Activated CD4-positive, alpha-beta T cell treated with anti-CD3 and anti-CD28 coated beads, Interleukin-2, amount 50 U/mL, for 16 hours (primary cell): ENCODE data around the gene RNF26.

Experiments used
- DNase-seq: peaks from one replicate; pipeline ENCODE4 v3.0.0-alpha.2; 2020

The RNF26 gene

GRCh38 chr11:119355091-119355843 lies 20.9 kb downstream of the RNF26 start:
- DNase-seq: no peak

GRCh38 chr11:119356349-119357031 lies 22.2 kb downstream of the RNF26 start:
- peak; percentile 70 for DNase-seq

GRCh38 chr11:119357074-119357473 lies 22.7 kb downstream of the RNF26 start:
- no peak for DNase-seq

GRCh38 chr11:119359365-119360214 lies 25.3 kb downstream of the RNF26 start:
- DNase-seq: no peak

GRCh38 chr11:119361056-119361787 lies 26.9 kb downstream of the RNF26 start:
- DNase-seq: peak; percentile 71

GRCh38 chr11:119361941-119362725 lies 27.8 kb downstream of the RNF26 start:
- DNase-seq: no peak

- no peak for DNase-seq
Measured at GRCh38 chr11:119362741-119363080, 28.4 kb downstream of the RNF26 start.

- DNase-seq: no peak
Measured at GRCh38 chr11:119363081-119363850, 28.9 kb downstream of the RNF26 start.

- DNase-seq: peak; percentile 45
Measured at GRCh38 chr11:119363851-119364590, 29.7 kb downstream of the RNF26 start.

- no peak for DNase-seq
Measured at GRCh38 chr11:119365071-119365591, 30.8 kb downstream of the RNF26 start.

GRCh38 chr11:119366690-119367620 lies 32.6 kb downstream of the RNF26 start:
- no peak for DNase-seq

- no peak for DNase-seq
Measured at GRCh38 chr11:119367661-119368120, 33.4 kb downstream of the RNF26 start.

- DNase-seq: no peak
Measured at GRCh38 chr11:119368121-119369034, 34.1 kb downstream of the RNF26 start.

GRCh38 chr11:119369132-119369925 lies 35.0 kb downstream of the RNF26 start:
- no peak for DNase-seq

GRCh38 chr11:119370486-119371046 lies 36.2 kb downstream of the RNF26 start:
- peak; percentile 10 for DNase-seq

GRCh38 chr11:119371067-119371601 lies 36.8 kb downstream of the RNF26 start:
- no peak for DNase-seq
